ENCODE results near the gene ATRNL1.
A peak's percentile ranks its signal among the peaks of the same experiment; 100 is the strongest.
"Not testable (repeated sequence)": the region's sequence is repeated elsewhere in the genome, so short reads cannot be mapped to it uniquely, and the experiment has no call there.

Gene ATRNL1

DNA sequence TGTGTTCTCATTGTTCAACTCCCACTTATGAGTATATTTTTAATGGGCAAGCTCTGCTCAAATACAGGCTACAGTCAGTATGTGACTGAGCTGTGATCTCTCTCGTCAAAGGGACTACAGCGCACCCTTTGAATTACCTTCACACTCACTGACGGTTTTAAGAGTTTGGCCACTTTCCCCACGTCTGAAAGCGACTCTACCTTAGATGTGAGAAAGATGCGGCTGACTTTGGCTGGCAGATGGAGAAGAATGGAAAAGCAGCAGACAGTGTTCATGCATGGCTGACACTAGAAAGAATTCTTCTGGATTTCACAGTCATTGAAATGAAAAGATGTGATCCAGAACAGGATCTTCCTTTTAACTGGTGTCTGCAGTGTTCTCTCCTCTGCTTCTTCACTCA is 2.0 kb upstream of the ATRNL1 start:
- no peak for DNase-seq

- no peak for DNase-seq
Observed at GRCh38 chr10:115092258-115092554, 959 bp upstream of the ATRNL1 start.

- DNase-seq, result peak; percentile 43
Observed at GRCh38 chr10:115092555-115093285, 445 bp upstream of the ATRNL1 start.

GRCh38 chr10:115093776-115094408 is 727 bp downstream of the ATRNL1 start:
- no peak for DNase-seq

DNA sequence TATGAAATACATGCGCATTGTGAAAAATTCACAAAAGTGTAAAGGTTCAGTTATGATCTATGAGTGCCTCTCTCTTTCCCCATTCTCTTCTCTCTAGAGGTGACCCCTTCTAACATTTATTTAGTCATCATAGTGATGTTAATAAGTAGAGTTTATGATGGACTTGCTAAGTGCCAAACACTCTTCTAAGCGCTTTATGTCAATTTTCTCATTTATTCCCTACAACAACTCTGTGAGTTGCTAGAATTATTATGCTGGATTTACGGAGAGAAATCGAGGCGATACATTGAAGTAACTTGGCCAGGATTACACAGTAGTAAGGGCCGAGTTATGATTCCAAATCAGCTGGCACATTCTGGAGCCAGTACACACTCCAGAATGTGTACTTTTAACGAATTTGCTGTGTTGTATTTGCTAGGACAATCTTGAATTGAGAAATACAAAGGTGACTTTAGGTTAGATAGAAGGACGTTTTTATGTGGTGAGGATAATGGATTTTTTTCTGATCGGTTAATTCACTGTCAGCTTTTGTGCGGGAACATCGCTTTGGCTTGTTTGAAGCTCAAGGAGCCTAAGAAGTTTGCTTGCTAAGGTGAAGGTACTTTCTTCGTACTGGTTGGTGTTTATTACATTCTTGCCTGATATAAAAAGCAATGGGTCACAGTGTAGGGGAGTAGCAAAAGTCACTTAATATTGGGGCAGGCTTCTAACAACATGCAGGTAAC is 1.4 kb downstream of the ATRNL1 start:
- DNase-seq, result no peak

GRCh38 chr10:115095758-115096157 is 2.6 kb downstream of the ATRNL1 start:
- no peak for DNase-seq

DNA sequence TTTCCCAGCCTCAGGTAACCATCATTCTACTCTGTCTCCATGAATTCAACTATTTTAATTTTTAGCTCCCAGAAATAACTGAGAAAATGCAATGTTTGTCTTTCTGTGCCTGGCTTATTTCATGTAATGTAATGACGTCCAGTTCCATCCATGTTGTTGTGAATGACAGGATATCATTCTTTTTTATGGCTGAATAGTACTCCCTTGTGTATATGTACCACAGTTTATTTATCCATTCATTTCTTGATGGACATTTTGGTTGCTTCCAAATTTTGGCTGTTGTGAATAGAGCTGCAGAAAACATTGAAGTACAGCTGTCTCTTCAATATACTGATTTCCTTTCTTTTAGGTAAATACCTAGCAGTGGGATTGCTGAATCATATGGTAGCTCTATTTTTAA is 10.5 kb downstream of the ATRNL1 start:
- DNase-seq, result no peak

- DNase-seq, result not testable (repeated sequence)
Observed at GRCh38 chr10:115105411-115105810, 12.2 kb downstream of the ATRNL1 start.

- DNase-seq, result no peak
Observed at GRCh38 chr10:115107830-115108229, 14.7 kb downstream of the ATRNL1 start.

GRCh38 chr10:115117301-115117700 is 24.1 kb downstream of the ATRNL1 start:
- DNase-seq, result no peak

DNA sequence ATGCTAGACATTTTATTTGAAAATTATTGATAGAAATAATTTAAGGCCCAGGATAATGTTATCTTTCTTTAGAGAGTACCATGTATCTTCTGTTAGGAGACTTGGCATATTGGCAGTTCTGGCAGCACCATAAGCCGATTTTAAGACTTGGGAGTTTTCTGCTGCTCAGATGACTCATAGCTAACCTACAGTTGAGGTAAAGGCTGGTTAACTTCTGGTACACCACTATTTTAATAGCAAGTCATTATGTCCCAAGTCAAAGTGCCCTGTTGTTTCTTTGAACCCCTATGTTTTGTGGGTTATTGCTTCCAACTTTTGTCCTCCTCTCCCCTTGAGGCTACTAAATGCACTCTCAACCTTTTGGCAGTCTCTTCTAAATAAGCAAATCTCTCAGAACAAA is 25.2 kb downstream of the ATRNL1 start:
- no peak for DNase-seq

- DNase-seq, result no peak
Observed at GRCh38 chr10:115125505-115125904, 32.3 kb downstream of the ATRNL1 start.

DNA sequence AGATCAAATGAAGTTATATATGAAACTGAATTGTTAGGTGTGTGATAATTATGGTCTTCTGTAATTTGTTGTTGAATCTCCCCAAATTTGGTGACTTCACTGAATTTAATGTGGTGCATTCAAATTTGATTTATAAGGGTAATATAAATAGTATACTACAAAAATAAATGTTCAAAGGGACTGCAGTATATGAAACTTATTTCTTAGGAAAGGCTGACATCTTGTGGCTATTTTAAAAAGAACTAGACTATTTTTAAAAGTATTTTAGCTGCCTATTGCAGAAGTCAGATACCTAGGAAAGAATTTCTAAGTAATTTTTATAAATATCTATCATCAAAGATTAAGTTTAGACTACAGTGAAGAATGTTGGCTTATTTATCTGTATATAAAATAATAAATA is 36.6 kb downstream of the ATRNL1 start:
- DNase-seq, result peak; percentile 22

DNA sequence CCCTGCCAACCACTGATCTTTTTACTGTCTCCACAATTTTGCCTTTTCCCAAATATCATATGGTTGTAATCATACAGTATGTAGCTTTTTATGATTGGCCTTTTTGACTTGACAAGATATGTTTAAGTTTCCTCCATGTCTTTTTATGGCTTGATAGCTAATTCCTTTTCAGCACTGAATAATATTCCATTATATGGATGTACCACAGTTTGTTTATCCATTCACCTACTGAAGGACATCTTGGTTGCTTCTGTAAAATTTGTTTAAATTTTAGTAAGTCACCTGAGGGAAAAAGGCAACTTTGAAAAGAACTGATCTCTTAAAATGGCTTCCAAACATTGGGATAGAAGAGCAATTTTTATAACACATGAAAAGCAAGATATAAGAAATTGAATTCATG is 43.5 kb downstream of the ATRNL1 start:
- DNase-seq, result no peak

- DNase-seq, result peak; percentile 2
Observed at GRCh38 chr10:115141254-115141653, 48.1 kb downstream of the ATRNL1 start.

- no peak for DNase-seq
Observed at GRCh38 chr10:115157357-115157756, 64.2 kb downstream of the ATRNL1 start.

DNA sequence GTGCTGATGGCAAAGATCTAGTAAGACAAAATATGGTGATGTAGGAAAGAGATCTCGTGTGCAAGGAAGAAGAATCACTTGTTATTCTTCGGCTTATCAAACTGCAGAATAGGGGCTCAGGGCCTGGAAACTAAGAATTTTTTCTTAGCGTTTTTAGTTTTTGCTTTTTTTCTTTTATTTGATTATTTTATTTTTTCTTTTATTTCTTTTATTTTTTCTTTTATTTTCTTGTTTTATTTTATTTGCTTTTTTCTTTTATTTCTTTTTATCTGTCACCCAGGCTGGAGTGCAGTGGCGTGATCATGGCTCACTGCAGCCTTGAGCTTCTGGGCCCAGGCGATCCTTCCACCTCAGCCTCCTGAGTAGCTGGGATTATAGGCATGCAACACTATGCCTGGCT is 70.0 kb downstream of the ATRNL1 start:
- no peak for DNase-seq

GRCh38 chr10:115164220-115164619 is 71.1 kb downstream of the ATRNL1 start:
- DNase-seq, result no peak

DNA sequence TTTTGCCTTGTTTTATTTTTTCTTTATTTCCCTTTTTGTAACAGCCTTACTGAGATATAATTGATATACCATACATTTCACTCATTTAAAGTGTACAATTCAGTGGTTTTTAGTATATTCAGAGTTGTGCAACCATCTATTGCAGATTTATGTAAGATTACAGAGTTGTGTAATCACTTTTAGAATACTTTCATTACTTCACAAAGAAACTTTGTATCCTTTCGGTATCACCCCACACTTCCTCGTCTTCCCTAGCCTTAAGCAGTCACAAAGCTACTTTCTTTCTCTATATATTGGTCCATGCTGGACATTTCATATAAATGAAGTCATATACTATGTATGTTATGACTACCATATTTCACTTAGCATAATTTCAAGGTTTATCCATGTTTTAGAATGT is 74.6 kb downstream of the ATRNL1 start:
- no peak for DNase-seq

GRCh38 chr10:115171392-115171960 is 78.3 kb downstream of the ATRNL1 start:
- no peak for DNase-seq

DNA sequence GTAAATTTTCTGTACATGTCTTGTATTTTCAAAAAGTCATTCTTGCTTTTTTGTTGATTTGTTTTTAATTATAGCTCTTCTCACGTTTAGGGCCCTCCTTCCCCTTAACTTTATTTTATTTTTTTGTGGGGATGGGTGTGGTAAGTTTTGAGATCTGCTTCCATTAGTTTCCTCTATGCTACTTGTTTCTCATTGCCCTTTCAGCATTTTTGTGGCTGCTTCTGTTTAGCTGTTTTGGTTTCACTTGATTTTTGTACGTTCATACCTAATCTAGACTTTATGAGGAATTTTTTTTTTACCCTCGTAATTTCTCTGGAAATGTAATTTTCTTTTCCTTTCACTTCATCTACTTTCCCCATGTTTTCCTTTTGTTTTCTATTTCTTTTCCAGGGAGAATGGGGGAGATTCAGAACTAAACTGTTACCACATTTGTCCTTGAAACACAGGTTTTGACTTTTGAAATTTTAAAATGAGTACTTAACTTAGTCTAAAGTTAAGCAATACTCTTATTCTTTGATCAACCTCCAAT is 80.8 kb downstream of the ATRNL1 start:
- no peak for DNase-seq

- not testable (repeated sequence) for DNase-seq
Observed at GRCh38 chr10:115207276-115207675, 114.1 kb downstream of the ATRNL1 start.

GRCh38 chr10:115209133-115209532 is 116.0 kb downstream of the ATRNL1 start:
- DNase-seq, result no peak

DNA sequence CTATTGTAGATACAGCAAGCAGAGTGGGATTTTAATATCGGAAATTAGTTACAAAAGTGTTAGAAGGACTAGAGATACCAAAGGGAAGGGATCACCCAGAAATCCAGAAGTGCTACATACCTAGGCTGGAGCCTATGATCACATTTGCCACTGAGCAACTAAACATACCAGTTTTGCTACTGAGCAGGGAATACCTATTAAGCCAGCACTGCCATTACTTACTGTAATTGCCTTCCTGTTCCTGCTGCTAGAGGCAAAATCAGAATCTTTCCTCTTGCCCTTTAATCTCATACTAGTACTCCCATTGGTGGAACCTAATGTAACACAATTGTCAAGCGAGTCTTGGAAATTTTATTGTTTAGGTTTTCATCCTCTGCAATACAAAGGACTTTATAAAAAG is 121.7 kb downstream of the ATRNL1 start:
- DNase-seq, result no peak
